ENCODE results near the gene MLNR. TPM values are rescaled to one million over a fixed set of nuclear protein-coding genes. Genes with fewer than 3 reads are reported as not detected.

The MLNR gene
- total RNA-seq, 1 experiment from 2014 or later: not detected

DNA sequence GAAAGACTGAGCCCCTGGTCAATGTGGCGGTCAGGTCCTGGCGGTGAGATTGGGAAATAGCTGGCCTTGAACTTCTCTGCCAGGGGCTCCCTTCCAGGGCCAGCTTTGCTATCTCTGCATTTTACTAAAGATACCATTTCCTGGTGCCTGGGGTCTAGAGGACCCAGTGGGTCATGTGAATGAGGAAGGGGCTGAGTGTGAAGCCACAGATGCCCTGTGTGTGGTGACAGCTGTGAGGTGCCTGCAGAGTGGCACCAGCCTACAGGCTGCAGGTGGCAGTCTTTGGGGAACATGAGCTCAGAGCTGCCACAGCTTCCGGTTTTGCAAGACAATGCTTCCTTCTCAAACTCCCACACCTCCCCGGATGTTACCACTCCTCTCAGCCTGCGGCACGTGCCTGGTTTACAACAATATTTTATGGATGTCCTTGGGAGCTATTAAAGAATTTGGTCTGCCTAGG is 5.2 kb upstream of the MLNR start:
- TF ChIP-seq EZH2phosphoT487 (IDR thresholded peaks at IDR 0.05; ENCODE audit: borderline replicate concordance, low read length) (no peak), EZH2 (IDR thresholded peaks at IDR 0.05; ENCODE audit: low read length, unreplicated experiment) (no peak)
- TF ChIP-seq, protein P1, sequence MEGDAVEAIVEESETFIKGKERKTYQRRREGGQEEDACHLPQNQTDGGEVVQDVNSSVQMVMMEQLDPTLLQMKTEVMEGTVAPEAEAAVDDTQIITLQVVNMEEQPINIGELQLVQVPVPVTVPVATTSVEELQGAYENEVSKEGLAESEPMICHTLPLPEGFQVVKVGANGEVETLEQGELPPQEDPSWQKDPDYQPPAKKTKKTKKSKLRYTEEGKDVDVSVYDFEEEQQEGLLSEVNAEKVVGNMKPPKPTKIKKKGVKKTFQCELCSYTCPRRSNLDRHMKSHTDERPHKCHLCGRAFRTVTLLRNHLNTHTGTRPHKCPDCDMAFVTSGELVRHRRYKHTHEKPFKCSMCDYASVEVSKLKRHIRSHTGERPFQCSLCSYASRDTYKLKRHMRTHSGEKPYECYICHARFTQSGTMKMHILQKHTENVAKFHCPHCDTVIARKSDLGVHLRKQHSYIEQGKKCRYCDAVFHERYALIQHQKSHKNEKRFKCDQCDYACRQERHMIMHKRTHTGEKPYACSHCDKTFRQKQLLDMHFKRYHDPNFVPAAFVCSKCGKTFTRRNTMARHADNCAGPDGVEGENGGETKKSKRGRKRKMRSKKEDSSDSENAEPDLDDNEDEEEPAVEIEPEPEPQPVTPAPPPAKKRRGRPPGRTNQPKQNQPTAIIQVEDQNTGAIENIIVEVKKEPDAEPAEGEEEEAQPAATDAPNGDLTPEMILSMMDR (conservative IDR thresholded peaks at IDR 0.05; ENCODE audit: low read depth, low read length): no peak; the same call in 1 of the 2 replicates
- Histone ChIP-seq H3K9me2 (replicated peaks; ENCODE audit: low read length) (no peaks in the 10 kb centered on the region), H3K4me3 (ENCODE audit: low read length) (no peak overlapping the region), H3K27ac (ENCODE audit: low read length) (no peak overlapping the region), H3K27me3 (ENCODE audit: low read length) (no peaks in the 10 kb centered on the region), H3K9ac (ENCODE audit: low read length) (no peak overlapping the region), H2AFZ (ENCODE audit: low read length) (no peak overlapping the region; the same call in 1 of the 2 replicates), H3K4me2 (ENCODE audit: low read length) (no peak overlapping the region), H3K36me3 (ENCODE audit: low read depth, low read length) (no peaks in the 10 kb centered on the region), H3K9me3 (ENCODE audit: low read length) (no peaks in the 10 kb centered on the region), H3K79me2 (ENCODE audit: low read length) (no peaks in the 10 kb centered on the region), H4K20me1 (ENCODE audit: low read length) (no peaks in the 10 kb centered on the region), H3K4me1 (ENCODE audit: insufficient read depth, low read length) (no peaks in the 10 kb centered on the region), H3F3A (ENCODE audit: low read length, unreplicated experiment) (no peaks in the 10 kb centered on the region)
- intact Hi-C loops (cut with micrococcal nuclease): no loop called here
- ChIA-PET POLR2A (ENCODE audit: unreplicated experiment) (interaction anchor here (0.5 to 0.6 kb wide), 2 partner anchors 8 to 33 kb away, joined by 3 to 4 read pairs; no protein-coding TSS in a partner anchor), CTCF (interaction anchor here (0.6 to 1.0 kb wide), 2 partner anchors 66 to 392 kb away, joined by 3 to 9 read pairs; no protein-coding TSS in a partner anchor)
- peak; percentile 65 for ATAC-seq
- DNase-seq: peak; percentile 11
- no TSS peak for BruUV-seq (replicated peaks)

DNA sequence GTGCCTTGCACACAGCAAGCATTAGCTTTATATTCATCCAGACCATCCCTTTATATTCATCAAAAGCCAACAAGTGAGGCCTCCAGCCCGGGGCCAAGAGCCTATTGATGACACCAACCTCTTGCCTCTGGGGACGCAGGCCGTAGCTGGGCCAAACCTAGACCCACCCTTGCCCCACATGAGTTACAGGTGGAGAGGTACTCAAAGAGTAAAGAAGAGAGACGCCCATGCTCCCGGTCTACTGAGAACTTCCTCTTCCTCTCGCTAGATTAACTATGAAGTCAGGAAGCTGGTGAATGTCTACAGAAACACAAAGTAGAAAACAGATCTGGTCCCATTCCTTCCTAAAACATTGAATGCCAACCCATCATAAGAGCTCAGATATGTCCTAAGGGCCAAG is 3.8 kb upstream of the MLNR start:
- ChIA-PET CTCF (no interaction called here), POLR2A (ENCODE audit: unreplicated experiment) (no interaction called here)
- no peak for DNase-seq
- intact Hi-C loops (cut with micrococcal nuclease): no loop called here
- H3K79me2 ChIP-seq (ENCODE audit: low read length): no peaks in the 10 kb centered on the region
- H4K20me1 ChIP-seq (ENCODE audit: low read length): no peaks in the 10 kb centered on the region
- H2AFZ ChIP-seq (ENCODE audit: low read length): no peak overlapping the region
- no peaks in the 10 kb centered on the region for H3F3A ChIP-seq (ENCODE audit: low read length, unreplicated experiment)
- H3K9me2 ChIP-seq (replicated peaks; ENCODE audit: low read length): no peaks in the 10 kb centered on the region
- no peak for TF ChIP-seq EZH2phosphoT487 (IDR thresholded peaks at IDR 0.05; ENCODE audit: borderline replicate concordance, low read length)
- no peak for TF ChIP-seq EZH2 (IDR thresholded peaks at IDR 0.05; ENCODE audit: low read length, unreplicated experiment)
- TF ChIP-seq, protein P1 (conservative IDR thresholded peaks at IDR 0.05; ENCODE audit: low read depth, low read length): no peak
- no peak overlapping the region for H3K9ac ChIP-seq (ENCODE audit: low read length)
- H3K9me3 ChIP-seq (ENCODE audit: low read length): no peaks in the 10 kb centered on the region
- H3K4me1 ChIP-seq (ENCODE audit: insufficient read depth, low read length): no peaks in the 10 kb centered on the region
- H3K27me3 ChIP-seq (ENCODE audit: low read length): no peaks in the 10 kb centered on the region
- H3K4me3 ChIP-seq (ENCODE audit: low read length): no peak overlapping the region
- H3K36me3 ChIP-seq (ENCODE audit: low read depth, low read length): no peaks in the 10 kb centered on the region
- H3K27ac ChIP-seq (ENCODE audit: low read length): no peak overlapping the region
- ATAC-seq: no peak
- H3K4me2 ChIP-seq (ENCODE audit: low read length): no peak overlapping the region
- BruUV-seq (replicated peaks): no TSS peak

DNA sequence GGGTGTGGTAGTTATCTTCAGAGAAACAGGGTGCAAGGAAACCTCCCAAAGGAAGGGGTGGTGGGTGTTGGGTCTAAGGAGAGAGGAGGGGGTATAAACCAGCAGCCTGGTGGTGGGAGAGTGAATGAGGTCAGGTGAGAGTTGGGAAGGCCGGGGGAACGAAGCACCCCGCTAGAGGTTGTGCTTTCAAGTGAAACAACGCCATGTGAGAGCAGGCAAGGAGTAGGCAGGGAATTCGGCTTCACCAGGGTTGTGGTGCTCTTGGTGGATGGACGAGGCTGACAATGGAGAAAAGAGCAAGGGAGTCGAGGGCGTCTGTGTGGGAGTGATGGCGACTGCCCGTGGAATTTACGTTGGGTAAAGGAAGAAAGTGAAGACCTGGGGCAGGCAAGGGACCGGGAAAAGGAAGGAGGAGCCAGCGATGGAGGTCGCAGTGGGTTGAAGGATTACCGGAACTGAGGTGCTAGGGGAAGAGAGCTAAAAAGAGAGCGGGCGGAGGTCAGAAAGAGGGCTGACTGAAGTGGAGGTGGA is 2.1 kb upstream of the MLNR start:
- no peak overlapping the region for H3K27ac ChIP-seq (ENCODE audit: low read length)
- H4K20me1 ChIP-seq (ENCODE audit: low read length): no peaks in the 10 kb centered on the region
- no peaks in the 10 kb centered on the region for H3K27me3 ChIP-seq (ENCODE audit: low read length)
- ChIA-PET POLR2A (ENCODE audit: unreplicated experiment) (no interaction called here), CTCF (no interaction called here)
- H3K4me1 ChIP-seq (ENCODE audit: insufficient read depth, low read length): no peaks in the 10 kb centered on the region
- H3K9me3 ChIP-seq (ENCODE audit: low read length): no peaks in the 10 kb centered on the region
- no peaks in the 10 kb centered on the region for H3F3A ChIP-seq (ENCODE audit: low read length, unreplicated experiment)
- BruUV-seq (replicated peaks): no TSS peak
- H3K9ac ChIP-seq (ENCODE audit: low read length): no peak overlapping the region
- TF ChIP-seq, protein P1 (conservative IDR thresholded peaks at IDR 0.05; ENCODE audit: low read depth, low read length): no peak
- no peak for TF ChIP-seq EZH2phosphoT487 (IDR thresholded peaks at IDR 0.05; ENCODE audit: borderline replicate concordance, low read length)
- TF ChIP-seq EZH2 (IDR thresholded peaks at IDR 0.05; ENCODE audit: low read length, unreplicated experiment): no peak
- ATAC-seq (no peak), DNase-seq (no peak)
- H3K36me3 ChIP-seq (ENCODE audit: low read depth, low read length): no peaks in the 10 kb centered on the region
- H3K9me2 ChIP-seq (replicated peaks; ENCODE audit: low read length): no peaks in the 10 kb centered on the region
- no peak overlapping the region for H3K4me2 ChIP-seq (ENCODE audit: low read length)
- no peak overlapping the region for H3K4me3 ChIP-seq (ENCODE audit: low read length)
- intact Hi-C loops (cut with micrococcal nuclease): no loop called here
- H2AFZ ChIP-seq (ENCODE audit: low read length): no peak overlapping the region
- no peaks in the 10 kb centered on the region for H3K79me2 ChIP-seq (ENCODE audit: low read length)
